Measurements from ENCODE around the gene SH3BP2. TPM values are rescaled to one million over a fixed set of nuclear protein-coding genes. Genes with fewer than 3 reads are reported as not detected.

Gene SH3BP2
- total RNA-seq, 2 experiments from 2014 or later: 69.3 to 78.2 TPM

- no peaks in the 10 kb centered on the region for H3K27me3 Mint-ChIP-seq
- no peak for DNase-seq
- peaks cover 8% of the 10 kb centered on the region for H3K4me1 Mint-ChIP-seq
- ChIA-PET CTCF (interaction anchor here (0.9 kb wide), 1 partner anchor 12 kb away, joined by 3 read pairs; no protein-coding TSS in a partner anchor), POLR2A (no interaction called here)
- no peak overlapping the region for H3K4me3 Mint-ChIP-seq
- H3K9me3 Mint-ChIP-seq: peaks cover 2% of the 10 kb centered on the region
- peaks cover 49% of the 10 kb centered on the region for H3K36me3 Mint-ChIP-seq (ENCODE audit: low read depth)
- H3K27ac Mint-ChIP-seq: no peak overlapping the region
Observed at GRCh38 chr4:2824329-2824835, 31.5 kb downstream of the SH3BP2 start.

GRCh38 chr4:2824836-2825381 is 32.0 kb downstream of the SH3BP2 start:
- CTCF ChIA-PET: no interaction called here
- H3K4me1 Mint-ChIP-seq: peaks cover 2% of the 10 kb centered on the region
- H3K27me3 Mint-ChIP-seq: no peaks in the 10 kb centered on the region
- H3K9me3 Mint-ChIP-seq: peaks cover 2% of the 10 kb centered on the region
- H3K27ac Mint-ChIP-seq: no peak overlapping the region
- H3K36me3 Mint-ChIP-seq (ENCODE audit: low read depth): peaks cover 45% of the 10 kb centered on the region
- DNase-seq: no peak
- POLR2A ChIA-PET: no interaction called here
- H3K4me3 Mint-ChIP-seq: no peak overlapping the region

- DNase-seq: no peak
- H3K4me1 Mint-ChIP-seq: no peaks in the 10 kb centered on the region
- ChIA-PET POLR2A (no interaction called here), CTCF (no interaction called here)
- peaks cover 2% of the 10 kb centered on the region for H3K9me3 Mint-ChIP-seq
- H3K36me3 Mint-ChIP-seq (ENCODE audit: low read depth): peaks cover 45% of the 10 kb centered on the region
- H3K27me3 Mint-ChIP-seq: no peaks in the 10 kb centered on the region
- H3K27ac Mint-ChIP-seq: no peak overlapping the region
- no peak overlapping the region for H3K4me3 Mint-ChIP-seq
Observed at GRCh38 chr4:2825740-2826139, 32.9 kb downstream of the SH3BP2 start.

- CTCF ChIA-PET: no interaction called here
- H3K4me3 Mint-ChIP-seq: no peak overlapping the region
Observed at GRCh38 chr4:2827071-2827873, 34.4 kb downstream of the SH3BP2 start.

GRCh38 chr4:2827874-2828751 is 35.2 kb downstream of the SH3BP2 start:
- Mint-ChIP-seq H3K36me3 (ENCODE audit: low read depth) (peaks cover 48% of the 10 kb centered on the region), H3K27me3 (no peaks in the 10 kb centered on the region), H3K27ac (no peak overlapping the region), H3K4me1 (no peaks in the 10 kb centered on the region), H3K9me3 (peaks cover 2% of the 10 kb centered on the region), H3K4me3 (no peak overlapping the region)
- ChIA-PET CTCF (no interaction called here), POLR2A (no interaction called here)
- no peak for DNase-seq

More at GRCh38 chr4:2827071-2827873, 34.4 kb downstream of the SH3BP2 start:
- Mint-ChIP-seq H3K4me1 (no peaks in the 10 kb centered on the region), H3K9me3 (peaks cover 2% of the 10 kb centered on the region), H3K27me3 (no peaks in the 10 kb centered on the region), H3K36me3 (ENCODE audit: low read depth) (peaks cover 46% of the 10 kb centered on the region), H3K27ac (no peak overlapping the region)
- DNase-seq: no peak
- POLR2A ChIA-PET: no interaction called here

DNA sequence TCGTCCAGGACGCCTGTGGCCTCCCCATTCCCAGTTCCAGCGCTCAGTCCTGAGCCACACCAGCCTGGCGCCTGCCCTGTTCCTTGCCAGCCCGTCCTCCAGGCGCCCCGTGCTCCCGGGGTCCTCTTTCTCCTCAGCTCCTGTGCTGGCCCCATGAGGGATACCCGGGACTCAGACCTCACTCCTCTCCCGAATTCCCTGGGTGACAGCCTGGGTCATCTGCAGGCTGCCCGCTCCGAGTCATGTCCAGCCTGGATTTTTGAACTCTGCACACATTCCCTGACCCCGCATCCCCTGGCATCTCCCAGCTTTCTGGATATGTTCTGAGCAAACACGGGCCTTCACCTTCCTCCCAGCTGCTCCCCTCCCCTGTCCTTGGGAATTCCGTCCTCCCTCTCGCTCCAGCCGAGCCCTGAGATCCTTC is 35.9 kb downstream of the SH3BP2 start:
- DNase-seq: no peak
- Mint-ChIP-seq H3K27me3 (no peaks in the 10 kb centered on the region), H3K27ac (no peak overlapping the region), H3K4me3 (no peak overlapping the region), H3K36me3 (ENCODE audit: low read depth) (peaks cover 45% of the 10 kb centered on the region), H3K9me3 (peaks cover 2% of the 10 kb centered on the region), H3K4me1 (no peaks in the 10 kb centered on the region)
- POLR2A ChIA-PET: no interaction called here
- CTCF ChIA-PET: no interaction called here

- Mint-ChIP-seq H3K27me3 (no peaks in the 10 kb centered on the region), H3K36me3 (ENCODE audit: low read depth) (peaks cover 43% of the 10 kb centered on the region), H3K9me3 (peaks cover 2% of the 10 kb centered on the region), H3K27ac (no peak overlapping the region), H3K4me1 (peaks cover 3% of the 10 kb centered on the region), H3K4me3 (no peak overlapping the region)
- DNase-seq: no peak
- ChIA-PET CTCF (no interaction called here), POLR2A (interaction anchor here (0.6 kb wide), 1 partner anchor 9 kb away, joined by 3 read pairs; no protein-coding TSS in a partner anchor)
Observed at GRCh38 chr4:2829321-2829932, 36.5 kb downstream of the SH3BP2 start.

- ChIA-PET CTCF (no interaction called here), POLR2A (interaction anchor here (0.6 kb wide), 1 partner anchor 8 kb away, joined by 3 read pairs; no protein-coding TSS in a partner anchor)
- Mint-ChIP-seq H3K27ac (no peak overlapping the region), H3K36me3 (ENCODE audit: low read depth) (peaks cover 38% of the 10 kb centered on the region), H3K4me3 (no peak overlapping the region), H3K4me1 (peaks cover 8% of the 10 kb centered on the region), H3K27me3 (no peaks in the 10 kb centered on the region), H3K9me3 (peaks cover 2% of the 10 kb centered on the region)
- no peak for DNase-seq
Observed at GRCh38 chr4:2829933-2830451, 37.1 kb downstream of the SH3BP2 start.

- POLR2A ChIA-PET: no interaction called here
- peaks cover 2% of the 10 kb centered on the region for H3K9me3 Mint-ChIP-seq
- peaks cover 17% of the 10 kb centered on the region for H3K4me1 Mint-ChIP-seq
- peaks cover 34% of the 10 kb centered on the region for H3K36me3 Mint-ChIP-seq (ENCODE audit: low read depth)
- H3K27me3 Mint-ChIP-seq: no peaks in the 10 kb centered on the region
- no peak overlapping the region for H3K4me3 Mint-ChIP-seq
- H3K27ac Mint-ChIP-seq: no peak overlapping the region
- CTCF ChIA-PET: interaction anchor here (0.6 to 1.0 kb wide), 3 partner anchors 67 to 134 kb away, joined by 3 read pairs; no protein-coding TSS in a partner anchor
- DNase-seq: no peak
Observed at GRCh38 chr4:2830632-2831610, 38.0 kb downstream of the SH3BP2 start.

GRCh38 chr4:2831611-2832308 is 38.9 kb downstream of the SH3BP2 start:
- POLR2A ChIA-PET: no interaction called here
- H3K36me3 Mint-ChIP-seq (ENCODE audit: low read depth): peaks cover 31% of the 10 kb centered on the region
- peaks cover 25% of the 10 kb centered on the region for H3K4me1 Mint-ChIP-seq
- no peak overlapping the region for H3K27ac Mint-ChIP-seq
- H3K4me3 Mint-ChIP-seq: no peak overlapping the region
- no peak for DNase-seq
- CTCF ChIA-PET: interaction anchor here (0.6 to 1.0 kb wide), 3 partner anchors 68 to 133 kb away, joined by 3 read pairs; no protein-coding TSS in a partner anchor
- H3K27me3 Mint-ChIP-seq: no peaks in the 10 kb centered on the region
- no peaks in the 10 kb centered on the region for H3K9me3 Mint-ChIP-seq

DNA sequence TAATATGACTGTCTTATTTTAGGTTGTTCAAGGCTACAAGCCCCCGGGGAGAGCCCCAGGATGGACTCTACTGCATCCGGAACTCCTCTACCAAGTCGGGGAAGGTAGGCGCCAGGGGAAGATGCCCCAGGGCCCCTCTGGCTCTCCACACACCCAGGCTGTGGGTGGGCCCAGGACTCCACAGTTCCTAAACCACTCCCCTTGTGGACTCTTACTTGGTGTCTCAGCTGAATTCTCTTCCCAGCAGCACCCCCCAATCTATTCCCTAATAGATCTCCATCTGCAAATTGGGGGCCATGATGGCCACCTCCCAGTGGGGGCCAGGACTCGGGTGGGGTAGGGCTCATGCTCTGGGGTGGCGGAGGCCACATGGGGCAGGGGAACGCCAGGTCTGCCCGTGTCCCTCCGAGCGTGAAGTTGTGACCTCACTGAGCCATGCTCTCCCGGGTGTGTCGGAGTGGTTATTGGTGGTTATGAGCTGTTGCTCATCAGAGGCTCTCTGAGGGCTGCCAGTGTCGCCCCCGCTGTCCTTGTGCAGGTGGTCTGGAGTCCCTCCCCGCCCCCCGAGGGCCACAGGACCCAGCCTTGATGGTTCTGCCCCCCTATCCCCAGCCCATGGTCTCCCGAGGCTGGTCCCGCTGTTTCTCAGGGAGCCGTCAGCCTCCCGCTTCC is 39.6 kb downstream of the SH3BP2 start:
- no peak overlapping the region for H3K4me3 Mint-ChIP-seq
- H3K27ac Mint-ChIP-seq: no peak overlapping the region
- peaks cover 30% of the 10 kb centered on the region for H3K36me3 Mint-ChIP-seq (ENCODE audit: low read depth)
- CTCF ChIA-PET: no interaction called here
- POLR2A ChIA-PET: no interaction called here
- no peak for DNase-seq
- no peaks in the 10 kb centered on the region for H3K27me3 Mint-ChIP-seq
- peaks cover 32% of the 10 kb centered on the region for H3K4me1 Mint-ChIP-seq
- H3K9me3 Mint-ChIP-seq: no peaks in the 10 kb centered on the region
